ENCODE measurements around the gene PPIG.
"Not testable (repeated sequence)": the region's sequence is repeated elsewhere in the genome, so short reads cannot be mapped to it uniquely, and the experiment has no call there.

Gene PPIG

DNA sequence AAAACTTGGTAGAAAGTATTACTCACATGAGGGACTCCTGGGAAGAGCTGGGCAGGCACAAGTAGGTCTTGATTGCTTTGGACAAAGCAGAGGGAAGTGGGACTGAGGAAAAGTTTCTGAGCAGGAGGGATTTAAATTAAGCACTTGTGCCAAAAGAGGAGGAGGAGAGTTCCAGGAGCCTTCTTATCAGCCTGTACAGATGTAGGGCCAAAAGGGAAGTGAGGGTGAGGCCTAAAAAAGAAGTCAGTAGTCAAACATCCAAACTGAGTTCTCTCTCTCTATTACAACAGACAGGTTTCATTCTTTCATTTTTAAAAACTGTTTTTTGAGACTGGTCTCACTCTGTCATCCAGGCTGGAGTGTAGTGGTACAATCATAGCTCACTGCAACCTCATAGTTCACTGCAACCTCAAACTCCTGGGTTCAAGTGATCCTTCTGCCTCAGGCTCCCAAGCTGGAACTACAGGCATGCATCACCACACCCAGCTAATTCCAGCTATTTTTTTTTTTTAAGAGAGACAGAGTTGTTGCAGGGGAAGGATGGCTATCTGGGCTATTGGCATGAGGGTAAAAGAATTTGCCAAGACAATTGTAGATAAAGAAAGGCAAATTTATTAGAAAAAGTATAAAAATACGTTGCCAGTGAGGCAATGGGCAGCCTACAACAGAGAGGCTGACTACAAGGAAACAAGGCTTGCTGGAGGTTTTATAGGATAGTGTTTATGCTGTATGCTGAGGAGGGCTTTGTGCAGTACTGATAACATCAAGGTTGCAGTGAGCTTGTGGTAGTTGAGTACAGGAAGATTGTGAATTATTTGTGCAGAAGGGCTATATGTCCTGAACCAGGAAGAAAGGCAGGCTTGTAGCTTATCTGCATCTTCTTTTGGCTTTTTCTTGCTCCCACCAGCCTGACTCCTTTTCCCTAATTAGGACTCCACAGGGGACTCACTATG is 81.1 kb downstream of the PPIG start:
- DNase-seq = peak in 1 of 2 donors; percentile 74

- no peak for DNase-seq
Measured at GRCh38 chr2:169667583-169667982, 83.4 kb downstream of the PPIG start.

DNA sequence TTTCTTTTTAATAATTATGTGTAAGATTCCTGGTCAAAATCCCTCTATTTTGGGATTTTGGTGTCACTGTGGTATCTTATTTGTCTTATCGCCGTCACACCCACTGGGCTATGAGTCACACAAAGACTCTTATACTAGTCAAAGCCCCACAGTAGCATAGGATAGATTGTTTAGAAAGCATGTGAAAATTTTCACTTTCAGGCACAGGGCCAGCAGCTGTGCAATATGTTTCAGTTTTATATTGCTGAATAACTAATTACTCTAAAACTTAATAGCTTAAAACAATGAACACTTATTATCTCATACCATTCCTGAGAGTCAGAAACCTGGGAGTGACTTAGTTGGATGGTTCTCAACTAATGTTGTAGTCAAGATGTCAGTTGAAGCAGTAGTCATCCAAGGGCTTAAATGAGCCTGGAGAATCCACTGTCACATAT is 86.1 kb downstream of the PPIG start:
- DNase-seq = no peak

DNA sequence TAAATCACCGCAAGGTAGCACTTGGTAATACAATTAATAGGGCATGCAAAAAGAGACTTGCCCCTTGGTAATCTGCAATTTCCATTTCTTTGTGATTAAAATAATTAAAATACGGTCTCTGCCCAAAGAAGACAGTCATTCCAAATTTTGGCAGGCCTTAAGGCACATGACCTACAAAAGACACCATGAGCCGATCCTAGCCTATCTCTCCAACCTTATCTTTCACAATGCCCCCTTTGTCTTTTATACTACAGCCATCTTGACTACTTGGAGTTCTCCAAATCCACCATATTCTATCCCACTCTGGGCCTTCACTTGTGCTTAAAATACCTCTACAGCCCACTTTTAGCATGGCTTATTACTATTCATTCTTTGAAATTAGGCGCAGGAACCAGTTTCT is 86.8 kb downstream of the PPIG start:
- DNase-seq = no peak

DNA sequence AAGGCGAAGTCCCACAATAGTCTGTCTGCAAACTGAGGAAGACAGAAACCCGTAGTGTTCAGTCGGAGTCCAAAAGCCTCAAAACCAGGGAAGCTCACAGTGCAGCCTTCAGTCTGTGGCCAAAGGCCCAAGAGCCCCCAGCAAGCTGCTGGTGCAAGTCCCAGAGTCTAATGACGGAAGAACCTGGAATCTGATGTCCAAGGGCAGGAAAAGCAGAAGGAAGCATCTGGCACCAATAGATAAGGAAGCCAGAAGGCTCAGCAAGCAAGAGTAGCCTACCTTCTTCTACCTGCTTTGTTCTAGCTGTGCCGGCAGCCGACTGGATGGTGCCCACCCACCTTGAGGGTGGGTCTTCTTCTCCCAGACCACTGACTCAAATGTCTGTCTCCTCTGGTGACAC is 88.3 kb downstream of the PPIG start:
- no peak for DNase-seq

GRCh38 chr2:169673106-169673505 is 89.0 kb downstream of the PPIG start:
- no peak for DNase-seq

DNA sequence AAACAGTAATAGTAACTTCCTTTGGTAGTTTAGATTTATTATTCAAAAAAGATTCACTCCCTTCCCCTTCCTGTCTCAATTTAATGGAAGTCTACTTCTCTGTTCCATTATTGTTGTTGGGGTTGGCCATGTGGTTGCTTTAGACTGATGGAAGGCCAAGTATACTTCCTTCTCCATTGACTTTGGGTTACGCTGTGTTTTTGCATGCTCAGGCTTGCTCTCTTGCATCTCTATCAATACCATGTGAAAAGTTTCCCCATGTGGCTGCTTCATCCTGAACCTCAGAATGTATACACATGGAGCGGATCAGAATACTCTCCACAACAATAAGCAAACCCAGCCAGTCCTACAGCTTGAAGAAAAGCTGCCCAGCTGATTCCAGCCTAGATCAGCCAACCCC is 89.8 kb downstream of the PPIG start:
- no peak for DNase-seq

- no peak for DNase-seq
Measured at GRCh38 chr2:169676357-169676756, 92.2 kb downstream of the PPIG start.

- DNase-seq = no peak
Measured at GRCh38 chr2:169676850-169677249, 92.7 kb downstream of the PPIG start.

GRCh38 chr2:169683054-169683424 is 98.9 kb downstream of the PPIG start:
- no peak for DNase-seq

GRCh38 chr2:169683425-169684134 is 99.4 kb downstream of the PPIG start:
- DNase-seq = no peak

DNA sequence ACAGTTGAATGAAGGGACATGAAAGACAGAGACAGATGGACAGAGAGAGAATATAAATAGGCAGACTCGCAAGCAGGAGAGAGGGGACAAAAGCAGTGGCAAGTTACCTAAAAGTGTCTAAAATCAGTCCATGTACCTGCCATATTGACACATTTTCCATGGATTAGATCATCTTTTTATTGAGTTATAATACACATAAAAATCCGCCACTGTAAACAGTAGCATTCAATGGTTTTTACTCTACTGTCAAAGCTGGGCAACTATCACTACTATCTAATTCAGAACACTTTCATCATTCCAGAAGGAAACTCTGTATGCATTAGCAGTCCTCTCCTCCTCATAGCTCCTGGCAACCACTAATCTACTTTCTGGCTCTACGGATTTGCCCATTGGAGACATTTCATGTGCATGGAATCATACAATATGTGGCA is 100.0 kb downstream of the PPIG start:
- DNase-seq = no peak

- not testable (repeated sequence) for DNase-seq
Measured at GRCh38 chr2:169684712-169685111, 100.6 kb downstream of the PPIG start.

DNA sequence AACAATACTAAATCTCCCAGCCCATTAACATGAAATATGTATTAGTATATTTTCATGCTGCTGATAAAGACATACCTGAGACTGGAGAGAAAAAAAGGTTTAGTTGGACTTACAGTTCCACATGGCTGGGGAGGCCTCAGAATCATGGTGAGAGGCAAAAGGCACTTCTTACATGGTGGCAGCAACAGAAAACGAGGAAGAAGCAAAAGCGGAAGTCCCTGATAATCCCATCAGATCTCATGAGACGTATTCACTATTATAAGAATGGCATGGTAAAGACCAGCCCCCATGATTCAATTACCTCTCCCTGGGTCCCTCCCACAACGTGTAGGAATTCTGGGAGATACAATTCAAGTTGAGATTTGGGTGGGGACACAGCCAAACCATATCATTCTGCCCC is 102.7 kb downstream of the PPIG start:
- DNase-seq = not testable (repeated sequence)

DNA sequence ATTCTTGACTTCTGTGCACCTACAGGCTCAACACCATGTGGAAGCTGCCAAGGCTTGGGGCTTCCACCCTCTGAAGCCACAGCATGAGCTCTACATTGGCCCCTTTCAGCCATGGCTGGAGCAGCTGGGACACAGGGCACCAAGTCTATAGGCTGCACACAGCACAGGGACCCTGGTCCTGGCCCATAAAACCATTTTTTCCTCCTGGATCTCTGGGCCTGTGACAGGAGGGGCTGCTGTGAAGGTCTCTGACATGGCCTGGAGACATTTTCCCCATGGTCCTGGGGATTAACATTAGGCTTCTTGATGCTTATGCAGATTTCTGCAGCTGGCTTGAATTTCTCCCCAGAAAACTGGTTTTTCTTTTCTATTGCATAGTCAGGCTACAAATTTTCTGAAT is 103.8 kb downstream of the PPIG start:
- not testable (repeated sequence) for DNase-seq

DNA sequence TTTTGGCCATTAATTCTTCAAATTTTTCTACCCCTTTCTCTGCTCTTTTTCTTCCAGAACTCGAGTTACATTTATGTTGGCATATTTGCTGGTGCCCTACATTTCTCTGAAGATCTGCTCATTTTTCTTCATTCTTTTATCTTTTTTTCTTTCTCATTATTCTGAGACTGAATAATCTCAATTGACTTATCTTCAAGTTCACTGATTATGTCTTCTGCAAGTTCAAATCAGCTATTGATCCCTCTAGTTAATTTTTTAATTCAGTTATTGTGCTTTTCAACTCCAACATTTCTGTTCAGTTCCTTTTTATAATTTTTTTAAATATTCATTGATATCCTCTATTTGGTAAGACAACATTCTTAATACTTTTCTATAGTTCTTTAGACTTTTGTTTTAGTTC is 106.8 kb downstream of the PPIG start:
- DNase-seq = no peak
